ENCODE results near the gene PTPRT.

Gene PTPRT

GRCh38 chr20:42191140-42191860 lies 998.4 kb downstream of the PTPRT start:
- H4K20me1 ChIP-seq (ENCODE audit: insufficient read depth, low read length) = no peaks in the 10 kb centered on the region
- H3K4me1 ChIP-seq (ENCODE audit: insufficient read depth, low read length) = no peaks in the 10 kb centered on the region
- H3K9ac ChIP-seq (ENCODE audit: low read depth, low read length) = no peak overlapping the region
- TF ChIP-seq CTCF (IDR thresholded peaks at IDR 0.05; ENCODE audit: borderline replicate concordance, extremely low read depth, low read length, poor library complexity, severe bottlenecking) (peak; percentile 31), EZH2 (IDR thresholded peaks at IDR 0.05; ENCODE audit: borderline replicate concordance, low read depth, low read length, severe bottlenecking) (no peak)
- no peak overlapping the region for H3K27ac ChIP-seq (ENCODE audit: low read length)
- no peak overlapping the region for H2AFZ ChIP-seq (ENCODE audit: low read depth, low read length)
- ATAC-seq (ENCODE audit: insufficient read depth, low read depth) (no peak), DNase-seq (no peak)
- H3K79me2 ChIP-seq (ENCODE audit: insufficient read depth, low read length) = no peaks in the 10 kb centered on the region
- H3K27me3 ChIP-seq (ENCODE audit: insufficient read depth, low read length, poor library complexity) = no peaks in the 10 kb centered on the region
- no peaks in the 10 kb centered on the region for H3K36me3 ChIP-seq (ENCODE audit: insufficient read depth, low read length)
- no peak overlapping the region for H3K4me3 ChIP-seq (ENCODE audit: low read depth in 1 of 2, low read length in 2 of 2)
- no peaks in the 10 kb centered on the region for H3K9me3 ChIP-seq (ENCODE audit: insufficient read depth, low read length, severe bottlenecking)
- H3K4me2 ChIP-seq (ENCODE audit: insufficient read depth, low read length) = no peak overlapping the region

- Histone ChIP-seq H3K27ac (ENCODE audit: low read length) (no peak overlapping the region), H3K9ac (ENCODE audit: low read depth, low read length) (no peak overlapping the region), H3K4me3 (ENCODE audit: low read depth in 1 of 2, low read length in 2 of 2) (no peak overlapping the region), H3K36me3 (ENCODE audit: insufficient read depth, low read length) (no peaks in the 10 kb centered on the region), H3K4me1 (ENCODE audit: insufficient read depth, low read length) (no peaks in the 10 kb centered on the region), H3K79me2 (ENCODE audit: insufficient read depth, low read length) (no peaks in the 10 kb centered on the region), H3K4me2 (ENCODE audit: insufficient read depth, low read length) (no peak overlapping the region), H3K9me3 (ENCODE audit: insufficient read depth, low read length, severe bottlenecking) (no peaks in the 10 kb centered on the region), H3K27me3 (ENCODE audit: insufficient read depth, low read length, poor library complexity) (no peaks in the 10 kb centered on the region), H4K20me1 (ENCODE audit: insufficient read depth, low read length) (no peaks in the 10 kb centered on the region), H2AFZ (ENCODE audit: low read depth, low read length) (no peak overlapping the region)
- no peak for ATAC-seq (ENCODE audit: insufficient read depth, low read depth)
- no peak for DNase-seq
- no peak for TF ChIP-seq EZH2 (IDR thresholded peaks at IDR 0.05; ENCODE audit: borderline replicate concordance, low read depth, low read length, severe bottlenecking)
- TF ChIP-seq CTCF (IDR thresholded peaks at IDR 0.05; ENCODE audit: borderline replicate concordance, extremely low read depth, low read length, poor library complexity, severe bottlenecking) = no peak
Observed at GRCh38 chr20:42190084-42190483, 999.6 kb downstream of the PTPRT start.

- H4K20me1 ChIP-seq (ENCODE audit: insufficient read depth, low read length) = no peaks in the 10 kb centered on the region
Observed at GRCh38 chr20:42186337-42186736, 1003.4 kb downstream of the PTPRT start.

More at GRCh38 chr20:42186337-42186736, 1003.4 kb downstream of the PTPRT start:
- no peak overlapping the region for H3K27ac ChIP-seq (ENCODE audit: low read length)
- no peaks in the 10 kb centered on the region for H3K4me1 ChIP-seq (ENCODE audit: insufficient read depth, low read length)
- no peak overlapping the region for H3K4me3 ChIP-seq (ENCODE audit: low read depth in 1 of 2, low read length in 2 of 2)
- no peaks in the 10 kb centered on the region for H3K9me3 ChIP-seq (ENCODE audit: insufficient read depth, low read length, severe bottlenecking)
- no peaks in the 10 kb centered on the region for H3K27me3 ChIP-seq (ENCODE audit: insufficient read depth, low read length, poor library complexity)
- TF ChIP-seq CTCF (IDR thresholded peaks at IDR 0.05; ENCODE audit: borderline replicate concordance, extremely low read depth, low read length, poor library complexity, severe bottlenecking) = no peak
- no peak for TF ChIP-seq EZH2 (IDR thresholded peaks at IDR 0.05; ENCODE audit: borderline replicate concordance, low read depth, low read length, severe bottlenecking)
- no peaks in the 10 kb centered on the region for H3K79me2 ChIP-seq (ENCODE audit: insufficient read depth, low read length)
- H3K36me3 ChIP-seq (ENCODE audit: insufficient read depth, low read length) = no peaks in the 10 kb centered on the region
- no peak overlapping the region for H3K9ac ChIP-seq (ENCODE audit: low read depth, low read length)
- ATAC-seq (ENCODE audit: insufficient read depth, low read depth) = no peak
- H3K4me2 ChIP-seq (ENCODE audit: insufficient read depth, low read length) = no peak overlapping the region
- H2AFZ ChIP-seq (ENCODE audit: low read depth, low read length) = no peak overlapping the region
- no peak for DNase-seq
